Dermis microvascular lymphatic vessel endothelial cell (primary cell): ENCODE results near the gene ZNF10. TPM values are rescaled to one million over a fixed set of nuclear protein-coding genes. Genes with fewer than 3 reads are reported as not detected.

Experiments used
- DNase-seq, 2 donors: peaks; one replicate each; pipeline versions ENCODE4 v3.0.0 to v3.0.0-alpha.2; 2010; ENCODE audit warnings: low read depth in 2 of 2
- total RNA-seq: library from RNA; depleted of rRNA; stranded (reverse); fragments of >200 nt; gene quantifications from 2 replicates; pipeline ENCODE4 v1.2.1, GENCODE V29; 2014

Gene ZNF10
- total RNA-seq, 1 donor from 2014 or later, result 4.7 TPM

DNA sequence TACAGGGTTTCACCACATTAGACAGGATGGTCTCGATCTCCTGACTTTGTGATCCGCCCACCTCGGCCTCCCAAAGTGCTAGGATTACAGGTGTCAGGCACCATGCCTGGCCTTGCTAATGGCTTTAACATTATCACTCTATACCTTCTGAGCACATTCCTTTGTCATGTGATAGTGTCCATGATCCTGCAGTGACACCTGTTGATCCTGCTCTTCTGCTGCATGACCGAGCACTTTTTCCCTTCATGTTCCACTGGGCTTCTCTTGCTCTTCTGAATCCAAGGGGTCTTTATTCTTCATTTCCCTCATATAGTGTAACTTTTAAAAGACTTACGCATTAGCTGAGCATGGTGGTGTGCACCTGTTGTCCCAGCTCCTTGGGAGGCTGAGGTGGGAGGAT lies 62.4 kb downstream of the ZNF10 start:
- no peak for DNase-seq

GRCh38 chr12:133201888-133202287 lies 71.5 kb downstream of the ZNF10 start:
- no peak for DNase-seq

DNA sequence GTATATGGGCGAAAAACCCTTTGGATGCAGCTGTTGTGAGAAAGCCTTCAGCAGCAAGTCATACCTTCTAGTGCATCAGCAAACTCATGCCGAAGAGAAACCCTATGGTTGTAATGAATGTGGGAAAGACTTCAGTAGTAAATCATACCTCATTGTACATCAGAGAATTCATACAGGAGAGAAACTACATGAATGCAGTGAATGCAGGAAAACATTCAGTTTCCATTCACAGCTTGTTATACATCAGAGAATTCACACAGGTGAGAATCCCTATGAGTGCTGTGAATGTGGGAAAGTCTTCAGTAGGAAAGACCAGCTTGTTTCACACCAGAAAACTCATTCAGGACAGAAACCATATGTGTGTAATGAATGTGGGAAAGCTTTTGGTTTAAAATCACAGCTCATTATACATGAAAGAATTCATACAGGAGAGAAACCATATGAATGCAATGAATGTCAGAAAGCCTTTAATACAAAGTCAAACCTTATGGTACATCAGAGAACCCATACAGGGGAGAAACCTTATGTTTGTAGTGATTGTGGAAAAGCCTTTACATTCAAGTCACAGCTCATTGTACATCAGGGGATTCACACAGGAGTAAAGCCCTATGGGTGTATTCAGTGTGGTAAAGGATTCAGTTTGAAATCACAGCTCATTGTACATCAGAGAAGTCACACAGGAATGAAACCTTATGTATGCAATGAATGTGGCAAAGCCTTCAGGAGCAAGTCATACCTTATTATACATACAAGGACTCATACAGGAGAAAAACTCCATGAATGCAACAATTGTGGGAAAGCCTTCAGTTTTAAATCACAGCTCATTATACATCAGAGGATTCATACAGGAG lies 72.3 kb downstream of the ZNF10 start:
- no peak for DNase-seq

DNA sequence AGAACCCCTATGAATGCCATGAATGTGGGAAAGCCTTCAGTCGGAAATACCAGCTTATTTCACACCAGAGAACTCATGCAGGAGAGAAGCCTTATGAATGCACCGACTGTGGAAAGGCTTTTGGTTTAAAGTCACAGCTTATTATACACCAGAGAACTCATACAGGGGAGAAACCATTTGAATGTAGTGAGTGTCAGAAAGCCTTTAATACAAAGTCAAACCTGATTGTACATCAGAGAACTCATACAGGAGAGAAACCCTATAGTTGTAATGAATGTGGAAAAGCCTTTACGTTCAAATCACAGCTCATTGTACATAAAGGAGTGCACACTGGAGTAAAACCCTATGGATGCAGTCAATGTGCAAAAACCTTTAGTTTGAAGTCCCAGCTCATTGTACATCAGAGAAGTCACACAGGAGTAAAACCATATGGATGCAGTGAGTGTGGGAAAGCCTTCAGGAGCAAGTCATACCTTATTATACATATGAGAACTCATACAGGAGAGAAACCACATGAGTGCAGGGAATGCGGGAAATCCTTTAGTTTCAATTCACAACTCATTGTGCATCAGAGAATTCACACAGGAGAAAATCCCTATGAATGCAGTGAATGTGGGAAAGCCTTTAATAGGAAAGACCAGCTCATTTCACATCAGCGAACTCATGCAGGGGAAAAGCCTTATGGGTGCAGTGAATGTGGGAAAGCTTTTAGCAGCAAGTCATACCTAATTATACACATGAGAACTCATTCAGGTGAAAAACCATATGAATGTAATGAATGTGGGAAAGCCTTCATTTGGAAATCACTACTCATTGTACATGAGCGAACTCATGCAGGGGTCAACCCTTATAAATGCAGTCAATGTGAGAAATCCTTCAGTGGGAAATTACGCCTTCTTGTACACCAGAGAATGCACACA lies 73.2 kb downstream of the ZNF10 start:
- DNase-seq, result peak in 1 of 2 donors; percentile 16

DNA sequence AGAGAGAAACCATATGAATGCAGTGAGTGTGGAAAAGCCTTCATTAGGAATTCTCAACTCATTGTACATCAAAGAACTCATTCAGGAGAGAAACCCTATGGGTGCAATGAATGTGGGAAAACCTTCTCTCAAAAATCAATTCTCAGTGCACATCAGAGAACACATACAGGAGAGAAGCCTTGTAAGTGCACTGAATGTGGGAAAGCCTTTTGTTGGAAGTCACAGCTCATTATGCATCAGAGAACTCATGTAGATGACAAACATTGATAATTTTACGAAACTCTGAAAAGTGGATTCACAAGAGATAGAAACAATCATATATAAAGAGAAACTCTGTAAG lies 73.8 kb downstream of the ZNF10 start:
- DNase-seq, result no peak

DNA sequence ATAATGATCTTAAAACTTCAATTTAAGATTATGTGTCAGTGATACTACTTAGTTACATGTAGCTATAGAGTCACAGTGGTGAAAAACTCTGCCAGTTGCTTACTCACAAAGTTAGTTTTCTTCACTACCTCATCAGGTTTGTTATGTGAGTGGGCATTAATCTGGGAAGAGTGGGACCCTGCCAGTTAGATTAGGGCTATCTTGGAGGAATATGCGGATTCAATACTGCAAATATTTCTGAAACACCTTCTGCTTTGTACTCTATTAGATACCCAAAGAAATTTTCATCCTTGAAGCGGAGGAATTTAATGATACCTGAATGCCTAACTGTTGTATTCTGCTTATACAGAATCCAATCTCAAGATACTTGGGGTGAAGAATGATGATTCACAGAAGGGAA lies 76.0 kb downstream of the ZNF10 start:
- no peak for DNase-seq

Other genes starting within 250 kb of the ZNF10 start
- gene CHFR, start 243.0 kb upstream of the ZNF10 start, total RNA-seq, result 32.6 and 38.3 TPM in 2 replicates
- 3.2 and 3.8 TPM in 2 replicates for gene ZNF605, start 174.3 kb upstream of the ZNF10 start, total RNA-seq
- 7.2 and 11.4 TPM in 2 replicates for gene ZNF26, start 144.3 kb upstream of the ZNF10 start, total RNA-seq
- 14.4 and 23.0 TPM in 2 replicates for gene ZNF84, start 93.1 kb upstream of the ZNF10 start, total RNA-seq
- 33.4 and 36.7 TPM in 2 replicates for gene ZNF140, start 49.7 kb upstream of the ZNF10 start, total RNA-seq
- gene ZNF891, start 353 bp upstream of the ZNF10 start, total RNA-seq, result 0.51 TPM in 2 replicates
- gene ZNF268, start 50.9 kb downstream of the ZNF10 start, total RNA-seq, result 22.3 and 34.5 TPM in 2 replicates
- gene ANHX, start 105.2 kb downstream of the ZNF10 start, total RNA-seq, result not detected in 2 replicates